K562 (cell line): ENCODE data around the gene C2CD2L.

Source experiments
- CHD2 ChIP-seq: IDR thresholded peaks from 2 replicates; pipeline ENCODE4 v1.6.1; 2011; ENCODE audit warnings: low read depth, low read length
- CREM ChIP-seq: IDR thresholded peaks from 2 replicates; pipeline ENCODE4 v1.6.1; 2014; ENCODE audit warnings: antibody characterized with exemption, low read depth
- CTCF ChIP-seq, 3 experiments: IDR thresholded peaks in 2 of 3; conservative IDR thresholded peaks in 1 of 3; 2 replicates each; pipeline ENCODE4 v1.5.1; 2011 to 2012; ENCODE audit warnings: low read length in 3 of 3, mild to moderate bottlenecking in 3 of 3, control low read depth in 2 of 3, improper control_type of control experiment in 1 of 3, inconsistent platforms in 1 of 3, low read depth in 1 of 3, mixed read lengths in 1 of 3, moderate library complexity in 1 of 3; ENCODE audit not compliant: insufficient read depth in 2 of 3
- E2F5 ChIP-seq: sonication (generic); formaldehyde crosslinking; IDR thresholded peaks from 2 replicates; pipeline ENCODE4 v1.8.0; 2022; ENCODE audit warnings: mild to moderate bottlenecking, missing genetic modification reagents
- GABPB1 ChIP-seq: sonication (generic); formaldehyde crosslinking; IDR thresholded peaks from 2 replicates; pipeline ENCODE4 v1.8.0; 2022; ENCODE audit warnings: mild to moderate bottlenecking, missing genetic modification reagents
- HBP1 ChIP-seq: fragments of 450-650 bp; formaldehyde crosslinking; IDR thresholded peaks from 2 replicates; pipeline ENCODE4 v1.4.0; 2022; ENCODE audit warnings: missing genetic modification characterization
- MIER1 ChIP-seq: fragments of 450-650 bp; IDR thresholded peaks from 2 replicates; pipeline ENCODE4 v1.6.1; 2016; ENCODE audit warnings: antibody characterized with exemption, mild to moderate bottlenecking, low read depth
- MLLT1 ChIP-seq, 2 experiments: fragments of 450-650 bp; IDR thresholded peaks; 2 replicates each; pipeline ENCODE4 v1.6.1; 2016
- POLR2AphosphoS2 ChIP-seq: IDR thresholded peaks from 2 replicates; pipeline ENCODE4 v1.6.1; 2012; ENCODE audit warnings: low read length, improper control_type of control experiment
- STAG1 ChIP-seq: sonication (generic); formaldehyde crosslinking; IDR thresholded peaks from 2 replicates; pipeline ENCODE4 v1.5.0; 2020; ENCODE audit warnings: missing genetic modification reagents, borderline replicate concordance

GRCh38 chr11:119152604-119153003 is 45.5 kb downstream of the C2CD2L start:
- TF ChIP-seq POLR2AphosphoS2 (no peak), MIER1 (no peak), GABPB1 (CRISPR knock-in tag) (no peak), CTCF (IDR thresholded peaks at IDR 0.05 in 2 of 3, conservative IDR thresholded peaks at IDR 0.05 in 1 of 3; ENCODE audit: insufficient read depth in 2 of 3, low read depth in 1 of 3, low read length in 3 of 3) (no peak), HBP1 (no peak), MLLT1 (IDR thresholded peaks at IDR 0.05) (no peak), CREM (no peak), CHD2 (no peak), STAG1 (CRISPR knock-in tag) (no peak), E2F5 (no peak)
